ENCODE measurements around the gene HIF3A. TPM values are rescaled to one million over a fixed set of nuclear protein-coding genes. Genes with fewer than 3 reads are reported as not detected.

HIF3A gene
- total and polyA plus RNA-seq, 12 donors, result 2.7 to 69.0 (median 24.0) TPM

- Histone ChIP-seq H3K27ac (peak overlapping the region in 4 of 5 donors; percentile 57 to 93 (median 83)), H3K4me3 (peak overlapping the region in 2 of 4 donors; percentile 26 to 57), H3K36me3 (replicated peaks in 1 of 2) (no peaks in the 10 kb centered on the region), H3K4me1 (replicated peaks in 1 of 2) (peaks cover 34 to 64% of the 10 kb centered on the region in 2 donors), H3K27me3 (no peaks in the 10 kb centered on the region), H3K9me3 (replicated peaks in 1 of 3) (no peaks in the 10 kb centered on the region)
- TF ChIP-seq POLR2A (IDR thresholded peaks at IDR 0.05), result no peak
- no peak for TF ChIP-seq CTCF (IDR thresholded peaks at IDR 0.05)
- peak; percentile 91 to 99 (median 97) for DNase-seq
- 0 to 6% (median 3%) methylated on average over 4 to 11 of the region's 11 CpGs for WGBS, 4 donors
- intact Hi-C loops (cut with DNase I), result no loop called here
Observed at GRCh38 chr19:46299004-46299509, 2.2 kb downstream of the HIF3A start.

DNA sequence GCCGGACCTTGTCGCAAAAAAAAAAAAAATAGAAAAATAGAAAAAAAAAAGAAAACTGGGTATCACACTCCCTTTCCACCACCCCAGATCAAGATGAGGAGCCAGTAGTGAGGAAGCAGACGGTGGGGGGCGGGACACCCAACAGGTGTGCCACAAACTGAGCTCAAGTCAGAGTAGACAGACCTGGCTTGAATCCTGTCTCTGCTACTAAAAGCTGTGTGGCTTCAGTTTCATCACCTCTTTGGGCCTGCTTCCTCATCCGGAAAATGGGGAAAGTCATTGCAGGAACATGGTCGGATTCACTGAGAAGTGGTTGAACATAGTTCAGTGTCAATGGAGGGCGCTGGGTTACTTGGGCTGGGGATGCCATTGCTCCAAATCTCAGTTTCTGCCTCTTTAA lies 2.9 kb downstream of the HIF3A start:
- H3K4me3 ChIP-seq, result peak overlapping the region in 1 of 4 donors; percentile 57
- 45 to 58% (median 56%) methylated on average over 7 of the region's 7 CpGs for WGBS, 4 donors
- no peaks in the 10 kb centered on the region for H3K27me3 ChIP-seq
- H3K36me3 ChIP-seq (replicated peaks in 1 of 2), result peaks cover 0 to under 1% of the 10 kb centered on the region in 2 donors
- peak in 2 of 7 donors; percentile 6 to 54 for DNase-seq
- peaks cover 34 to 64% of the 10 kb centered on the region in 2 donors for H3K4me1 ChIP-seq (replicated peaks in 1 of 2)
- no peak for TF ChIP-seq CTCF (IDR thresholded peaks at IDR 0.05)
- TF ChIP-seq POLR2A (IDR thresholded peaks at IDR 0.05), result no peak
- H3K9me3 ChIP-seq (replicated peaks in 1 of 3), result no peaks in the 10 kb centered on the region
- H3K27ac ChIP-seq, result peak overlapping the region in 4 of 5 donors; percentile 57 to 93 (median 83)
- intact Hi-C loops (cut with DNase I), result no loop called here

DNA sequence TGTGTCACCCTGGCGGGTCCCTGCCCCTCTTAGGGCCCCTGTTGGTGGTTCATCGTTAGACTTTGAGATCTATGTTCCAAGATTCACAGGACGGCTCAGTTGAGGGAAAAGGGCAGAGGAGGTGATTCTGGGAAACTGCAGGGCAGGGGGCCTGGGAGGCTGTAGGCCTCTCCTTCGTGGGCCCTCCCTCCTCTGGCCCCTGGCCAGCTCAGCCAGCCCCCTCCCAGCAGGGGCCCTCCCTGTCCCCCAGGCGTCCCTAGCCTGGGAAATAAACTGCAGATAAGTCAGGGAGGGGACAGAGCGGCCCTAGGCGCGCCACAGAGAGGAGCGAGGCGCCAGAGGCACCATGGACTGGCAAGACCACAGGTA lies 6.5 kb downstream of the HIF3A start:
- Histone ChIP-seq H3K9me3 (replicated peaks in 1 of 3) (no peaks in the 10 kb centered on the region), H3K4me1 (replicated peaks in 1 of 2) (peaks cover 15 to 47% of the 10 kb centered on the region in 2 donors), H3K27me3 (no peaks in the 10 kb centered on the region), H3K36me3 (replicated peaks in 1 of 2) (peaks cover 0 to 6% of the 10 kb centered on the region in 2 donors), H3K27ac (peak overlapping the region in 2 of 5 donors; percentile 68 to 78), H3K4me3 (no peak overlapping the region)
- intact Hi-C loops (cut with DNase I), result no loop called here
- 55 to 81% (median 74%) methylated on average over 4 to 10 of the region's 10 CpGs for WGBS, 4 donors
- no peak for DNase-seq
- TF ChIP-seq CTCF (IDR thresholded peaks at IDR 0.05), result no peak
- TF ChIP-seq POLR2A (IDR thresholded peaks at IDR 0.05), result no peak

GRCh38 chr19:46303691-46304397 lies 7.0 kb downstream of the HIF3A start:
- peaks cover 10 to 42% of the 10 kb centered on the region in 2 donors for H3K4me1 ChIP-seq (replicated peaks in 1 of 2)
- no peak for TF ChIP-seq POLR2A (IDR thresholded peaks at IDR 0.05)
- TF ChIP-seq CTCF (IDR thresholded peaks at IDR 0.05), result no peak
- no peaks in the 10 kb centered on the region for H3K27me3 ChIP-seq
- 59 to 72% (median 63%) methylated on average over 21 to 56 of the region's 56 CpGs for whole genome bisulfite sequencing, 4 donors
- H3K4me3 ChIP-seq, result peak overlapping the region in 1 of 4 donors; percentile 15
- peaks cover 0 to 7% of the 10 kb centered on the region in 2 donors for H3K36me3 ChIP-seq (replicated peaks in 1 of 2)
- peak overlapping the region in 2 of 5 donors; percentile 68 to 78 for H3K27ac ChIP-seq
- no peaks in the 10 kb centered on the region for H3K9me3 ChIP-seq (replicated peaks in 1 of 3)
- intact Hi-C loops (cut with DNase I), result no loop called here
- peak; percentile 51 to 83 (median 66) for DNase-seq
